ENCODE results near the gene IL22RA1.

The IL22RA1 gene, protein sequence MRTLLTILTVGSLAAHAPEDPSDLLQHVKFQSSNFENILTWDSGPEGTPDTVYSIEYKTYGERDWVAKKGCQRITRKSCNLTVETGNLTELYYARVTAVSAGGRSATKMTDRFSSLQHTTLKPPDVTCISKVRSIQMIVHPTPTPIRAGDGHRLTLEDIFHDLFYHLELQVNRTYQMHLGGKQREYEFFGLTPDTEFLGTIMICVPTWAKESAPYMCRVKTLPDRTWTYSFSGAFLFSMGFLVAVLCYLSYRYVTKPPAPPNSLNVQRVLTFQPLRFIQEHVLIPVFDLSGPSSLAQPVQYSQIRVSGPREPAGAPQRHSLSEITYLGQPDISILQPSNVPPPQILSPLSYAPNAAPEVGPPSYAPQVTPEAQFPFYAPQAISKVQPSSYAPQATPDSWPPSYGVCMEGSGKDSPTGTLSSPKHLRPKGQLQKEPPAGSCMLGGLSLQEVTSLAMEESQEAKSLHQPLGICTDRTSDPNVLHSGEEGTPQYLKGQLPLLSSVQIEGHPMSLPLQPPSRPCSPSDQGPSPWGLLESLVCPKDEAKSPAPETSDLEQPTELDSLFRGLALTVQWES

DNA sequence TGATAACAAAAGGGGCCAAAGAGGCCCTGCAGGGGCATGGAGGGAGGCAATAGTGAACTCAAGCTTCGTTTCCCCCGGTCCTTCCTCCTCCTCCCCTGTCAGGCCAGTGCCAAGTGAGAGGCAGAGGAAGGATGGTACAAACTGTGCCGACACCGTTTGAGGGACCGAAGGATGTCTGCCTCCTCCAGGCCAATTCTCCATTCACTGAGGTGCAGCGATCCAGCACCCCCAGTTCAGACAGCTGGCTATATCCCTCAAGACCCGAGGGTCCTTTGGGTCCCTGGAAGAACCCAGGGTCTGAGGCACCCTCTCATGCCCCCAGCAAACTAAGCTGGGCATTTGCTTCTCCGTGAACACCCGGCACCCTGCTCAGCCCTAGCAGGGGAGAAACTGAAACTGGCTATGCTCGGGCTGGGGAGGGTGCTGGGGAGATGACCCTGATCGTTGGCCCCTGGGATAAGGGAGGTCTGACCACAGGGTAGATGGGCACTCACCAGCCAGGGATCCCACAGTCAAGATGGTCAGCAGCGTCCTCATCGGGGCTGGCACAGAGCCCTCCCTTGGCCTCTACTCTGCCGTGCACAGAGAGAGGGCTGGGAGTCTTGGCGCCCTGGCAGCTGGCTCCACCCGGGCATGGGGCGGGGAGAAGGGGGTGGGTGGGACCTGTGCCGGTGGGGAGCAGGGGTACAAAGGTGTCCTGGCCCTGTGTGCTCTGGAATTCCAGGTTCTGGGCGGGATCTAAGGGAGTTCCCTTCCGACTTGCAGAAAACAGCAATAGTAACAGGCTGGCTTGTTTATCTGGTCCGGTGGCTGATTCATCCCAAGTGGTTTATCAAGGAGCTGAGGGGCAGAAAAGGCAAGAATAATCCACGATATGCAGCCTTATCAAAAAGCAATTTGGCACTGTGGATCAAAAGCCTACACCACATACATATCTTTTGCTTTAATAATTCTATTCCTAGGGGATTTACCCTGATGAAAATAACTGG is at the start of gene IL22RA1:
Gene IL22RA1 (minus strand): TSS at position 595 of the 989 bp plus-strand sequence. CDS start 58 bp downstream, at position 537.
- H3K36me3 ChIP-seq (ENCODE audit: control insufficient read depth in 1 of 2, insufficient read depth in 2 of 2, low read length in 2 of 2): peaks cover 0 to 4% of the 10 kb centered on the region in 2 donors
- peak within 1 kb of the TSS; percentile 16 for H3K27ac ChIP-seq (ENCODE audit: low read depth, low read length)
- peak within 1 kb of the TSS; percentile 64 to 84 for H3K9ac ChIP-seq (ENCODE audit: low read depth in 1 of 2, low read length in 2 of 2)
- peak within 1 kb of the TSS; percentile 68 to 84 for H3K4me3 ChIP-seq (ENCODE audit: low read depth in 1 of 2, low read length in 2 of 2)
- no peaks in the 10 kb centered on the region for H3K27me3 ChIP-seq (ENCODE audit: control insufficient read depth in 1 of 2, insufficient read depth in 2 of 2, low read length in 2 of 2)
- no peaks in the 10 kb centered on the region for H3K9me3 ChIP-seq (ENCODE audit: control insufficient read depth in 1 of 2, low read length in 2 of 2)
- H3K4me1 ChIP-seq (ENCODE audit: control insufficient read depth in 1 of 2, insufficient read depth in 2 of 2, low read length in 2 of 2): peaks cover 20 to 25% of the 10 kb centered on the region in 2 donors

DNA sequence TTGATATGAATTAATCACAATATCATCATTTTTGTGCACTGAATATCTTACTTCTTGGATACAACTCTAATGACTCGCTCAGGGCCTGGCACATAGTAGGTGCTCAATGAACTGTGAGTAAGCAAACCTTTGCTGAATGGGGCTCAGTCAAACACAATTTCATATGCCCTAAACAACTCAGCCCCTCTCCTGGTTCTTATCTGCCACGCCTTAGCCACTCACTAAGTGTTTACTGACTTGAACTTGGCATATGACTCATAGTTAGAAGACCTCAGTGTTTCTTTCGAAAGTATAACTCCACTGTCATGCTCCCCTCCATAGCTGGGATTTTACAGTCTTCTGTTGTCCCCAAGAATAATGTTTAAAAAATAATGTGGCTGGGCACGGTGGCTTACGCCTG is 48.9 kb upstream of the IL22RA1 start:
- no peak overlapping the region for H3K9ac ChIP-seq (ENCODE audit: low read depth in 1 of 2, low read length in 2 of 2)
- no peak overlapping the region for H3K4me3 ChIP-seq (ENCODE audit: low read depth in 1 of 2, low read length in 2 of 2)
- no peaks in the 10 kb centered on the region for H3K27me3 ChIP-seq (ENCODE audit: control insufficient read depth in 1 of 2, insufficient read depth in 2 of 2, low read length in 2 of 2)
- no peak overlapping the region for H3K27ac ChIP-seq (ENCODE audit: low read depth, low read length)
- no peaks in the 10 kb centered on the region for H3K36me3 ChIP-seq (ENCODE audit: control insufficient read depth in 1 of 2, insufficient read depth in 2 of 2, low read length in 2 of 2)
- H3K9me3 ChIP-seq (ENCODE audit: control insufficient read depth in 1 of 2, low read length in 2 of 2): no peaks in the 10 kb centered on the region
- H3K4me1 ChIP-seq (ENCODE audit: control insufficient read depth in 1 of 2, insufficient read depth in 2 of 2, low read length in 2 of 2): peaks cover 16 to 22% of the 10 kb centered on the region in 2 donors

DNA sequence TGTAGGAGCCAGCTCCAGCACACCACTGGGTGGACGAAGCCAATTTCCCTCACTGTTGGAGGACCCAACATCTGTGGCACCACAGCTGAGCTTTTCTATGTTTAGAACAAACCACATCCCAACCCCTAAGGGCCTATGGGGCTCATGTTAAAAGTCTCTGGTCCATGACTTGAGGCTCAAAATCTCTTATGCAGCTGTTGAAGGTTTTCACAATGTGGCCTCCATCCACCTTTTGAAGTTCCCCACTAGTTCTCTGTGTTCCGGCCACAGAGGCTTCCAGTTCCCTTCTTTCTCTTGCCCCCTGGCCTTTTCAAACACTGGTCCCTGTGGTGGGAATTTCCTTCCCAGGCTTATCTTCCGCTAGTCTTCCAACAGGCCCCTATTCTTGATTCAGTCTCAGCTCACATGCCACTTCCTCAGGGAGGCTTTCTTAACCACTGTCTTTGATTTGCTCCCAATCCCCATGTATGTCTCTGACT is 48.1 kb upstream of the IL22RA1 start:
- Histone ChIP-seq H3K4me1 (ENCODE audit: control insufficient read depth in 1 of 2, insufficient read depth in 2 of 2, low read length in 2 of 2) (peaks cover 16 to 25% of the 10 kb centered on the region in 2 donors), H3K27ac (ENCODE audit: low read depth, low read length) (no peak overlapping the region), H3K4me3 (ENCODE audit: low read depth in 1 of 2, low read length in 2 of 2) (no peak overlapping the region), H3K9ac (ENCODE audit: low read depth in 1 of 2, low read length in 2 of 2) (no peak overlapping the region), H3K36me3 (ENCODE audit: control insufficient read depth in 1 of 2, insufficient read depth in 2 of 2, low read length in 2 of 2) (no peaks in the 10 kb centered on the region), H3K9me3 (ENCODE audit: control insufficient read depth in 1 of 2, low read length in 2 of 2) (no peaks in the 10 kb centered on the region), H3K27me3 (ENCODE audit: control insufficient read depth in 1 of 2, insufficient read depth in 2 of 2, low read length in 2 of 2) (no peaks in the 10 kb centered on the region)

DNA sequence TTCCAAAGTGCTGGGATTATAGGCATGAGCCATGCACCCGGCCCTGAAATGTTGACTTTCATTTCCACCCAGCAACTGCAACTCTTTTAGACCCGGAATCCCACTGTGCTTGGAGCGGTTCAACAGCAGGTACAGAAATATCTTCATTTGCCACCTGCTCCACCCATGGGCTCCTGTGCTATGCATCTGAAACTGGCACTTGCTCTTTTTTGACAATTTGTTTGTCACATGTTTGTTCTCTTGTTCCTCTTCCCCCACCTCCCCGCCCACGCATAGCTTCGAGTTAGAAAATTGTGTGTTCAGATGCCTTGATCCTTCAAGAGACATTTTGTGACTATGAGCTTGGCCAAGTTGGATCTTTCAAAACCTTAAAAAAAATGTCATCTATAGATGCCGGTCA is 46.6 kb upstream of the IL22RA1 start:
- H3K27ac ChIP-seq (ENCODE audit: low read depth, low read length): no peak overlapping the region

DNA sequence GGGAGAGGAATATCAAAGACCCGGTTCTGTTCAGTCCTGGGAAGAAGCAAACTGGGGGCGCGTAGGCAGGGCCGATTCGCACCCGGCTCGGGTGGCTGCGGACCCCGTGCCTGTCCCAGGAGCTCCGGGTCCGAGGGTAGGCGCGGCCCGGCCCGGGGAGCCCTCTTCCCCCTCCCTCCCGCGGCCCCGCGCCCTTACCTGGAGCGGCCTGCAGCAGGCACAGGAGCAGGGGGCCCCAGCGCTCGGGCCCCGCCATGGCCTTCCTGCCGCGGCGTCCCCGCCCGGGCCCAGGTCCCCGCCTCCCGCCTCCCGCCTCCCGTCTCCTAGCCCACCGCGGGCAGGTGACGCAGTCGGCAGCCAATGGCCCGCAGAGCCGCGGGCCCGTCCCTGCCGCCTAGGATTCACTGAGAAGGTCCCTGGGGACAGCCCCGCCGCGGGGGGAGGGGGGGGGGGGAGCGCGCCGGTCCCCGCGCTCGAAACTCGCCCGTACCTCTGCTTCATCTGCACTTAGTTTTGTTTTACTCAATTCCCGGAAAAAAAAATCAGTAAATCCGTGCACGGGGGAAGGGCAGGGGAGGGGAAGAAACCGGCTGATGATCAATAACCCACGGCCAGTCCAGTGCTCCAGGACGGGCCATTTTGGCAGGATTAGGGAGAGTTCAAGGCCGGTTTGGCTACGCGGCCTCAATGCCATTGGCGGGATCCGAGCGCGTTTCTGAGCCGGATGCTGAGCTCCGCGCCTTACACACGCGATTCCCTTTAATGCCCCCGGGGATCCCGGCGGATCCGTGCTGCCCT is 44.3 kb upstream of the IL22RA1 start, which contains the start of gene IFNLR1:
Gene IFNLR1 (minus strand): TSS at position 297 of the 798 bp plus-strand sequence. CDS start 41 bp downstream, at position 256.
- H3K27ac ChIP-seq (ENCODE audit: low read depth, low read length): peak within 1 kb of the TSS; percentile 0
- H3K4me3 ChIP-seq (ENCODE audit: low read depth in 1 of 2, low read length in 2 of 2): peak within 1 kb of the TSS; percentile 79 to 82
- H3K9ac ChIP-seq (ENCODE audit: low read depth in 1 of 2, low read length in 2 of 2): peak within 1 kb of the TSS; percentile 81 to 86
- H3K27me3 ChIP-seq (ENCODE audit: control insufficient read depth in 1 of 2, insufficient read depth in 2 of 2, low read length in 2 of 2): no peaks in the 10 kb centered on the region
- H3K4me1 ChIP-seq (ENCODE audit: control insufficient read depth in 1 of 2, insufficient read depth in 2 of 2, low read length in 2 of 2): peaks cover 25 to 44% of the 10 kb centered on the region in 2 donors
- no peaks in the 10 kb centered on the region for H3K36me3 ChIP-seq (ENCODE audit: control insufficient read depth in 1 of 2, insufficient read depth in 2 of 2, low read length in 2 of 2)
- H3K9me3 ChIP-seq (ENCODE audit: control insufficient read depth in 1 of 2, low read length in 2 of 2): no peaks in the 10 kb centered on the region

More for the DNA sequence above, 46.6 kb upstream of the IL22RA1 start:
- Histone ChIP-seq H3K9me3 (ENCODE audit: control insufficient read depth in 1 of 2, low read length in 2 of 2) (no peaks in the 10 kb centered on the region), H3K4me1 (ENCODE audit: control insufficient read depth in 1 of 2, insufficient read depth in 2 of 2, low read length in 2 of 2) (peaks cover 19 to 33% of the 10 kb centered on the region in 2 donors), H3K36me3 (ENCODE audit: control insufficient read depth in 1 of 2, insufficient read depth in 2 of 2, low read length in 2 of 2) (no peaks in the 10 kb centered on the region), H3K9ac (ENCODE audit: low read depth in 1 of 2, low read length in 2 of 2) (no peak overlapping the region), H3K4me3 (ENCODE audit: low read depth in 1 of 2, low read length in 2 of 2) (no peak overlapping the region), H3K27me3 (ENCODE audit: control insufficient read depth in 1 of 2, insufficient read depth in 2 of 2, low read length in 2 of 2) (no peaks in the 10 kb centered on the region)

DNA sequence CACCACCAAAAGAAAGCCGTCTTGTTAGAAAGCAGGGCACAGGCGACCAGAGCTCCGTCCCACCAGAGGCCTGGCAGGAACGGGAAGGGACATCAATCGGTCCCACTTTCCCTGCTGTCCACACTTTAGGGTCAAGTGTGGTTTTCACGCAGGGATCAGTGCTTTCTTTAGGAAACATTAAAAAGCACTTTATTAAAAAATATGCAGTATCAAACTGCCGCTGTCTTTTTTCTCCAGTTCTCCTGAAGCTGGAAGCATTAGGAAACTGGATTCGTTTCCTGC is 43.7 kb upstream of the IL22RA1 start:
- Histone ChIP-seq H3K27ac (ENCODE audit: low read depth, low read length) (no peak overlapping the region), H3K9ac (ENCODE audit: low read depth in 1 of 2, low read length in 2 of 2) (peak overlapping the region; percentile 72 to 86), H3K27me3 (ENCODE audit: control insufficient read depth in 1 of 2, insufficient read depth in 2 of 2, low read length in 2 of 2) (no peaks in the 10 kb centered on the region), H3K4me1 (ENCODE audit: control insufficient read depth in 1 of 2, insufficient read depth in 2 of 2, low read length in 2 of 2) (peaks cover 22 to 42% of the 10 kb centered on the region in 2 donors), H3K36me3 (ENCODE audit: control insufficient read depth in 1 of 2, insufficient read depth in 2 of 2, low read length in 2 of 2) (no peaks in the 10 kb centered on the region), H3K9me3 (ENCODE audit: control insufficient read depth in 1 of 2, low read length in 2 of 2) (no peaks in the 10 kb centered on the region), H3K4me3 (ENCODE audit: low read depth in 1 of 2, low read length in 2 of 2) (peak overlapping the region; percentile 79 to 82)

DNA sequence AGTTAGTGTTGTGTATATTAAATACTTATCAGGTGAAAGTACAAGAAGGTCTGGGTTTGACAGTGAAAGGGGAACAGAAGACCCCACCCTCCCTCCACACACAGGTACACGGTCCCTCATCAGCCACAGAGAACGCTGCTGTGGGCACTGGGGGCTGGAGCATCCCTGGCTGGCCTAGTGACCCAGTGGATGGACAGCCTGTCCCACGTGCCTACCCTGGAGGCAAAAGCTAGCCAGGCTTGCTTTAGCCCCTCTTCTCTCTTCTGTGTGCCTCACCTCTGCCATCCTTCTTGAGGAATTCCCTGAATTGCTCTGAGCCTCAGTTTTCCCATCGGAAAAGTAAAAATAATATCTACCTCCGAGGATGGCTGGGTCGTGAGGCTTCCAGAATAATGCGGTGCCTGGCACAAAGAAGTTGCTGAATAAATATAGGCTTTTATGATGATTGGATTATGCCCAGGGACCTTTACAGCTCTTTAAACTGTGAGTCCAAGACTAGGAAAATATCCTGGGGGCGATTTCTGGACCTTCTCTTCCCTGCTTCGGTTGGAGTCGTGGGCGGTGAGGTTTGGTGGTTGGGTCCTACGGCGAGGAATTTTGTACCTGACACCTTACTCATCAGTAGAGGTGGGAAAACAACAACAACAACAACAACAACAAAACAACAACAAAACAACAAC is 43.2 kb upstream of the IL22RA1 start:
- Histone ChIP-seq H3K27me3 (ENCODE audit: control insufficient read depth in 1 of 2, insufficient read depth in 2 of 2, low read length in 2 of 2) (no peaks in the 10 kb centered on the region), H3K36me3 (ENCODE audit: control insufficient read depth in 1 of 2, insufficient read depth in 2 of 2, low read length in 2 of 2) (no peaks in the 10 kb centered on the region), H3K4me1 (ENCODE audit: control insufficient read depth in 1 of 2, insufficient read depth in 2 of 2, low read length in 2 of 2) (peaks cover 18 to 37% of the 10 kb centered on the region in 2 donors), H3K4me3 (ENCODE audit: low read depth in 1 of 2, low read length in 2 of 2) (peak overlapping the region; percentile 79 to 82), H3K9me3 (ENCODE audit: control insufficient read depth in 1 of 2, low read length in 2 of 2) (no peaks in the 10 kb centered on the region), H3K9ac (ENCODE audit: low read depth in 1 of 2, low read length in 2 of 2) (peak overlapping the region; percentile 72 to 86), H3K27ac (ENCODE audit: low read depth, low read length) (peak overlapping the region; percentile 0)

DNA sequence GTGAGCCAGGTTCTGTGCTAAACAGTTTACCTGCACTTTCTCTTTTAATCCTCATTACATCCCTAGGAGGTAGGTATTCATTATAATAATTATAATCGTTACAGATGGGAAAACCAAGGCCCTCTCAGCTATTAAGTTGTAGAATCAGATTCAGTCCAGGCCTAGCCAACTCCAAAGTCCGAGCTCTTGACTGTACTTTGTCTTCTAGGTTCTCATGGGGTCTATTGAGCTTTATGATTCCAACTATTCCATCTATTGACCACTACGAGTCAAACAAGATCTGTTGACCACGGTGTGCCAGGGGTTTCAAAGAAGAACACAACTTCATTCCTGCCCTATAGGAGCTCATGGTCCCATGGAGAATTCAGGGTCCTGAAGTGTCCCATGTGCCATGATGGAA is 42.1 kb upstream of the IL22RA1 start:
- Histone ChIP-seq H3K4me1 (ENCODE audit: control insufficient read depth in 1 of 2, insufficient read depth in 2 of 2, low read length in 2 of 2) (peaks cover 14 to 34% of the 10 kb centered on the region in 2 donors), H3K9ac (ENCODE audit: low read depth in 1 of 2, low read length in 2 of 2) (no peak overlapping the region), H3K36me3 (ENCODE audit: control insufficient read depth in 1 of 2, insufficient read depth in 2 of 2, low read length in 2 of 2) (no peaks in the 10 kb centered on the region), H3K9me3 (ENCODE audit: control insufficient read depth in 1 of 2, low read length in 2 of 2) (no peaks in the 10 kb centered on the region), H3K27ac (ENCODE audit: low read depth, low read length) (no peak overlapping the region), H3K27me3 (ENCODE audit: control insufficient read depth in 1 of 2, insufficient read depth in 2 of 2, low read length in 2 of 2) (no peaks in the 10 kb centered on the region), H3K4me3 (ENCODE audit: low read depth in 1 of 2, low read length in 2 of 2) (peak overlapping the region; percentile 79 to 82)

DNA sequence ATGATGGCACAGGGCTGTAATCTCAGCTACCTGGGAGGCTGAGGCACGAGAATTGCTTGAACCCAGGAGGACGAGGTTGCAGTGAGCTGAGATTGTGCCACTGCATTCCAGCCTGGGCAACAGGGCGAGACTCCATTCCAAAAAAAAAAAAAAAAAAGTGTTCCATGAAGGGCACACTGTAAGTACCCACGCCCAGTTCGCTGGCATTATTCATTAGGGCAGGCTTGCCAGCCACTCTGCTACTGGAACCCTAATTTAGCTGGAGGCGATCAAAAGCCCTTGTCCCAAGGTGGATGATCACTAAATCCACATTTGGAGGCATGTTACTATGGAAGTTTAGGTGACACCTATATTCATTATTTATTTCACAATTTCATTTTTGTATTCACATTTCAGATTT is 39.1 kb upstream of the IL22RA1 start:
- Histone ChIP-seq H3K27ac (ENCODE audit: low read depth, low read length) (no peak overlapping the region), H3K9me3 (ENCODE audit: control insufficient read depth in 1 of 2, low read length in 2 of 2) (no peaks in the 10 kb centered on the region), H3K9ac (ENCODE audit: low read depth in 1 of 2, low read length in 2 of 2) (no peak overlapping the region), H3K27me3 (ENCODE audit: control insufficient read depth in 1 of 2, insufficient read depth in 2 of 2, low read length in 2 of 2) (no peaks in the 10 kb centered on the region), H3K4me1 (ENCODE audit: control insufficient read depth in 1 of 2, insufficient read depth in 2 of 2, low read length in 2 of 2) (peaks cover 9 to 22% of the 10 kb centered on the region in 2 donors), H3K4me3 (ENCODE audit: low read depth in 1 of 2, low read length in 2 of 2) (no peak overlapping the region), H3K36me3 (ENCODE audit: control insufficient read depth in 1 of 2, insufficient read depth in 2 of 2, low read length in 2 of 2) (no peaks in the 10 kb centered on the region)

Data from duodenal mucosa (tissue), 2 donors.